Endometrium (tissue), 2 donors: ENCODE results near the gene PPP2R5E.
A peak's percentile ranks its signal among the peaks of the same experiment; 100 is the strongest.

ENCODE experiments used
- FAIRE-seq: peaks from 2 replicates; lab custom pipeline; 2012; peaks lifted over from hg19 to GRCh38; lab: Jason Lieb, UNC
- donor health status: control.
- donor health status: control.

PPP2R5E gene

DNA sequence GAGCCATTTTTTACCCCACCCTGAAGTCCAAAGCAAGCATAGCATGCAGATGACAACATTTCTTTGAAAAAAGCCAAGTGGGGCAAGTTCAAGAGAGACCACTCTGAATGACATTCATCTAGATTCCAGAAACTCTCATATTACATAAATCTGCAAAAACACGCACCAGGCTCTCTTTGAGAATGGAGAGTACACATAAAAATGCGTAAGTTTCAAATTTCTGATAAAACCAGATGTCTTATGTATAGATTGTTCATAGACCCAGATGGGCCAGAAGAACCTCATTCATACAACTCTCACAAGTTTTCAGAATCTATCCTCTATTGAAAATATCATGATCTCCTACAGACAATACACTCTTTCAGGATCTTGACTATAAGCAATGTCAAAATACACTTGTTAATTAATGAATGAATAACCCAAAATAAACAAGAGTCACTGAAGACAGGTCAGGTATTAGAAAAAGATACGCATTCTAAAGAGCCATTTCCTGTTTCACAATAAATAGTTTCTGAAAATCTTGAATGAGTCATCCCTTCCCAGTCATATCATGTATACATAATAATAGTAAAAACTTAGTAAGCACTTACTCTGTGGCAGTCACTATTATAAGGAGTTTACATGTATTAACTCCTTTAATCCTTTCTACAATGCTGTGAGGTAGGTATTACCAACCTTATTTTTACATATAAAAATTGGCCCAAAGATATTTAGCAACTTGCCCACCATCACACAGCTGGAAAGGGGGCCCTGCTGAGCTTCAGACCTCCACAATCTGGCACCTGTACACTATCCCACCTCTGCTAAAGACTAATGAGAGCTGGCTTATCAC is 72.0 kb downstream of the PPP2R5E start:
- no peak for FAIRE-seq

DNA sequence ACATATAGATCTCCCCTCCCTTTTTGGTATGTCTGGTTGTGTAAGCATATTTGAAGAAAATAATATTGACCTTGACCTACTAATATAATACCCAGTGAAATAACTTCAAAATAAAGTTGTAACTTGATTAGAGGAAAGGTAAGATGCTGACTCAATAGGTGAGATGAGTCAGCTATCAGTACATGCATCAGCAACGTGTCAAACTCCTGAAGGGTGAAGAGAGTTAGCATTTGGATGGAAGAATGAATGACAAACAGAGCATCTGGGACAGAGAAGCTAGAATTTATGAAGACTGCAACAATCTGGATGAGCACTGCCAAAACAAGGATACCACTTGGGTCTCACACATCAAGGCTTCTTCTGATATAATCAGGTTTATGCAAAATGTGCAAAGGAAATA is 74.9 kb downstream of the PPP2R5E start:
- FAIRE-seq, result no peak

GRCh38 chr14:63467440-63468072 is 75.6 kb downstream of the PPP2R5E start:
- peak; percentile 57 for FAIRE-seq

DNA sequence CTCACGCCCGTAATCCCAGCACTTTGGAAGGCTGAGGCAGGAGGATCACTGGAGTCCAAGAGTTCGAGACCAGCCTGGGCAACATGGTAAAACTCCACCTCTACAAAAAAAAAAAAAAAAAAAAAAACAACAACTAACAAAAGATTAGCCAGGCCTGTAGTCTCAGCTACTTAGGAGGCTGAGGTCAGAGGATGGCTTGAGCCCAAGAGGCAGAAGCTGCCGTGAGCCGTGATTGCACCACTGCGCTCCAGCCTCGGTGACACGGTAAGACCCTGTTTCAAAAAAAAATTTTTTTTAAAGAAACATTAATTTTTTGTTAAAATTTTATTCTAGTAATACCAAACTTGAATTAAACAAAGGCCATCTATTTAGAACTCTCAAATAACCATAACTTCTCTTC is 77.8 kb downstream of the PPP2R5E start:
- no peak for FAIRE-seq

- no peak for FAIRE-seq
Measured at GRCh38 chr14:63460680-63461369, 82.4 kb downstream of the PPP2R5E start.

GRCh38 chr14:63459738-63460137 is 83.4 kb downstream of the PPP2R5E start:
- no peak for FAIRE-seq

DNA sequence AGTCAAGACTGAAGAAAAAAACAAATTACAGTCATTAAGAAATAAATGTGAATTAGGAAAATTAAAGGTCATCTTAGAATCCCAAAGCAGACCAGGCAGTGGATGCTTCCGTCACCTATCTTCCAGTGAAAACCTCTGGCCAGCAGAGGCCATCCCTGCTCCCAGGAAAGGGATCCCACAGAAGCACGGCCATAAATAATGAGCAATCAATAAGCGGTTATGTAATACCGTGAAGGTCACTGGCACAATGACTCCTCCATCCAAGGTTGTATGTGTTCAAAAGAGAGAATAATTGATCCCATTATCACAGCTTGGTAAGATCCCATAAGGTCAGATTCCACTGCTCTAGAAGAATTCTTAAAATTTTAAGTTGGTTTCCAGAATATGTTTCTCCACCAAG is 85.7 kb downstream of the PPP2R5E start:
- FAIRE-seq, result no peak

- no peak for FAIRE-seq
Measured at GRCh38 chr14:63454863-63455622, 88.1 kb downstream of the PPP2R5E start.

DNA sequence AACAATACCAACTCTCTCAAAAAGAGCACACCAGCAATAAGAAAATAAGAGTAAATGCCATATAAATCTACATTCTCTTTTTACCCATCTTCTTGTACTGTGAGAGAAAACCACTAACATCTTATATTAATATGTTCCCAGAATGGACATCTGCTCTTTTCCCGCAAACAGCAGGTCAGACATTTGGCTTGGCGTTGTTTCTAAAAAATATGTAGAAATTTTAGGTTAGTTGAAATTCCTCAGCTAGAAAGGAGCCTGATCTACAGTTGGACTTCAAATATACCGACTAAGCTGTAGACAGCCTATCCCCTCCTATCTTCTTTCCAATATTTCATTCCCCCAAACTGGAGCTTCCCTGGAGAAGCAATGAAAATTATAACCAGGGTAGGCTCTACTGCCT is 88.7 kb downstream of the PPP2R5E start:
- no peak for FAIRE-seq

DNA sequence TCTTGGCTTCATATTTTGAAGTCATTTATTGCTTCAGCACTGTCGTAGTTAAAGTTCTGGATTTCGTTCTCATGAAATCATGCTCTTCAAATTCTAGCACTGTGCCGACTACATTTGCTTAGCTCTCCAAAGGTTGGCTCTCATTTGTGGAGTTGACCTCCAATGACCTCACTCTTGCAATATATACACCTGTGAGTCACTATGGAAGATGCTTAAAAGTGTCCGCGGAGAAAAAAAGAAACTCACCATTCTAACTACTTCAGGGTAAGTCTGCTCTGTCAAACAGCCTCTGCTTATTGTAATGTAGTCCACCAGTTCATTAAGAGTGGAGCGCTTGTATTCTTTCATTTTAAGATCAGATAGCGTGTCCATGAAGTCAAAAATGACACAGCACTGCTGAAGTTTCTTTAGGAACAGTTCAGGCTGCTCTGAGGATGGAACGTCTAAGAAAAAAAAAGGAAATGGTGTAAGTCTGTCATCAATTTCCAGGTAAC is 89.7 kb downstream of the PPP2R5E start:
- FAIRE-seq, result no peak

DNA sequence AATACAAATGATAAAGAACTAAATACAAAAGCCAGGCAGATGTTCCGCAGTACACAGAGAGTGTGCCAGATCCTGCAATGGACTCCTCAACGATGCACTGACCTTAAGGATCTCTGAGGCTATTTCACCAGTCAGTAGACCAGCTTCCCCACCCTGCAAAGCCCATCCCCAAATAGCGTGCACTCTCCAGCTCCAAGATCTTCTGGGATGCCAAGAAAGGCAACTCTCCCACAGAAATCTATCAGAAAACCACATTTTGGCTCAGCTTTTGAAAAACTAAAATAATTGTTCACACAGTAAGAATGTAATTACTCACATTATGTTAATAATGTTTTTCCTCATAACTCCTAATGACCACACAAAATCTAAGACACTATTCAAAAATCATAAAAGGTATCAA is 90.4 kb downstream of the PPP2R5E start:
- FAIRE-seq, result no peak

DNA sequence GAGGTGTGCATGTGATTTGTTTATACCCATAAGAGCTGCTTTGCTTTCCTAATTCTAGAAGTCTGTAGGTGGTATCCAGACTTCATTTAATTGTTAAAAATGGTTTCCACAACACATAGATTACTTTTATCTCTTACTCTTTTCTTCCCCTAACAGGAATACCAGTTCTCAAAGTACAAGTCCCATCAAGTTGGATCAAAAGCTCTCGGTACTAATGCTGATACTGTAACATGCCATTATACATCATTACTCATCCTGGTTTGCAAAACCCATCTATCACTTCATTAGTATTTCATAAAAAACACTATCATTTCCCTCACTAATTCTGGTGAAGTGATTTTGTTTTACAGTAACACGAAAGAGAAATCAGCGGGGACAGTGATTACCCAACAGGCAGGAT is 94.3 kb downstream of the PPP2R5E start:
- no peak for FAIRE-seq

DNA sequence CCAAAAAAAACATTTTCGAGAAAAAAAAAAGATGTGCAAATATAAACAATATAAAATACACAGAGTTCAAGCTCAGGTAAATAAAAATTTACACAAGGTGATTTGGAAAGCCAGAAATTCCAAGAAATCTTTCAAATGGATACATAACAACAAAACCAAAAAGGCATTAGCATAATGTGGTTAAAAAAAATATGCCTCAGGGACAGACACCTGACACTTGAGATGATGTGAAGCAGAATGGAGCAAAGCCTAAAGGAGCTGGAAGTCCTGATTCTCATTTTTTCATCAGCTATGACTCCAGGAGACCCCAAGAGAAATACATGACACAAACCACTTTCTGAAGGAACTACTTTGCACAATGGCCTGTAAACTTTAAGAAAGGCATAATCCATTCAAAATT is 98.6 kb downstream of the PPP2R5E start:
- no peak for FAIRE-seq

GRCh38 chr14:63443988-63444387 is 99.2 kb downstream of the PPP2R5E start:
- no peak for FAIRE-seq

DNA sequence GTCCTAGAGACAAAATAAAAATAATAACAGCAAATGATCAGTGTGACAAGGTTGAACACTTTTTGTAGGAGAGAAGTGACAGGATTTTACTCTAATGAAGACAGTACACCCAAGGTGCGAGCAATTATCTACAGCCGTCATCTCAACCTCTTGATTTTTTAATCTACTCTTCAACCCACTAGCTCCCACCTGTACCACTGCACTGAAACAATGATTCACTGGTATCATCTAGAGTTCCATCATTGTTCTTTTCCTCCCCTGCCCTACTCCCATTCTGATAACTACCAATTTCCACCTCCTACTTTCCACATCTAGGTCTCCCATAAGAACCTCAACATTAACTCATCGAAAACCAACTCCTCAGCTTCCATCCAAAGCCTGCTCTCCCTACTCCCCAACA is 99.8 kb downstream of the PPP2R5E start:
- FAIRE-seq, result no peak

DNA sequence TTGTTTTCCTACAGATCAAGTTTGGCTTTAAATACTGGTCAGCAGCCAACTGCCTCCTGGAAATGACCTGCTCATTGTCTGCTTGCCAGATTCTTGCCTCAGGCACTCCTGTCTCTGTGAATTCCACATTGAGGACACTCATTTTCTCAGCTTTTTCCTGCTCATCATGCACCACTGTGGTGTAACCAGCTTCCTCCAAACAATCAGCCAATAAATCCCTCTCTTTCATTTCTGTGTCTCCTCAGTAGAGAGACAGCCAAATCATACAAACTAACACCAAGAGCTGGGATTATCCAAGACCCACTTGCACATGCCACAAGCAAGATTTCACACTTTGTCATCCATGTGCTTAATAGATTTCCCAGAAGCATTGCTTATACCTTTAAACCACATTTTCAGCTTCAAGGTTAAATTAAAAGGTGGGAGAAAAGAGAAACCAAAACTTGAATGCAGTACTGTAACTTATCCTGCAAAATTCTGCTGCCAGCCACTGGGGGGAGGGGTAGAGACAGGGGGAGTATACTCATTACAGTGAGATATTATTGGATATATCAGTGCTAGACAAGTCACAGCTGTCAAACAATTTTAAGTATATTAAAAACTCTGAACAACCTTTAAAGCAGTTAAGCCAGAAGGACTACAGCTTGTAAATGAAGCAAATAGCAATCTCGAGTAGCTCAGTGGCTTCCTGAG is 105.0 kb downstream of the PPP2R5E start:
- FAIRE-seq, result no peak

- no peak for FAIRE-seq
Measured at GRCh38 chr14:63436286-63437098, 106.7 kb downstream of the PPP2R5E start.

GRCh38 chr14:63435838-63436237 is 107.3 kb downstream of the PPP2R5E start:
- FAIRE-seq, result peak; percentile 59

DNA sequence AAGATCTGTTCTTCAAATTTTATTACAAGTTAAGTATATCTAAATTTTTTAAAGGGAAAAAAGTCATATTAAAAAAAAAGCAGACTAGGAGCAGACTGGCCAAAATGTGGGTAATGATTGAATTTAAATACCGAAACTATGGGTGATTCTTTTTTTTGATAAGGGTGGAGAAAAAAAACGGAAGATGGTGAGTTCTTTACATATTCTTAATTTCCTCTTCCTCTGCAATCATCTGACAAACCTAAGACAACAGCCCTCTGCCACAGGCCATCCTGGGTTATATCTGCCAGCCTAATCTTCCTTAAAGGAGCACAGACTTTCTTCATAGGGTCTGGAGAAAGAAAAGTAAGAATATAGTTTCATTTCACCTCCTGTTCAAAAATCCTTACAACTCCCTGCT is 108.0 kb downstream of the PPP2R5E start:
- FAIRE-seq, result no peak

GRCh38 chr14:63432888-63433552 is 110.2 kb downstream of the PPP2R5E start:
- FAIRE-seq, result no peak
